Head of caudate nucleus (tissue), 42 donors: ENCODE measurements around the gene CACNG1.
"Not testable (repeated sequence)": the region's sequence is repeated elsewhere in the genome, so short reads cannot be mapped to it uniquely, and the experiment has no call there.

ENCODE experiments used
- DNase-seq, 42 donors: peaks; one replicate each; pipeline versions ENCODE4 v3.0.0 to v3.0.0-alpha.2; 2020 to 2021; ENCODE audit warnings: mixed read lengths in 7 of 42
- intact Hi-C: fragments of 100-400 bp; cut with DNase I; formaldehyde crosslinking; loops from one replicate; pipeline ENCODE4 v1.15.0; 2022

The CACNG1 gene

GRCh38 chr17:67104641-67105040 is 60.3 kb downstream of the CACNG1 start:
- intact Hi-C loops, DNase-seq: not testable (repeated sequence)

GRCh38 chr17:67105213-67105612 is 60.9 kb downstream of the CACNG1 start:
- no peak for DNase-seq
- intact Hi-C loops, result no loop called here
